HEK293 (cell line): ENCODE measurements around the gene CAPN7.
A peak's percentile ranks its signal among the peaks of the same experiment; 100 is the strongest.

ENCODE experiments used
- GLI4 ChIP-seq: fragments of 450-650 bp; formaldehyde crosslinking; IDR thresholded peaks from 2 replicates; pipeline ENCODE4 v1.5.1; 2016; ENCODE audit warnings: missing biosample characterization, missing genetic modification characterization
- INSM2 ChIP-seq: fragments of 450-650 bp; formaldehyde crosslinking; IDR thresholded peaks from 2 replicates; pipeline ENCODE4 v1.5.1; 2016; ENCODE audit warnings: missing biosample characterization, missing genetic modification characterization
- MEIS1 ChIP-seq: sonication (generic); formaldehyde crosslinking; IDR thresholded peaks from 2 replicates; pipeline ENCODE4 v1.8.1; 2022; ENCODE audit warnings: missing genetic modification reagents, mild to moderate bottlenecking, borderline replicate concordance
- PRDM2 ChIP-seq: fragments of 450-650 bp; formaldehyde crosslinking; IDR thresholded peaks from 2 replicates; pipeline ENCODE4 v1.5.1; 2016; ENCODE audit warnings: missing biosample characterization, missing genetic modification characterization, borderline replicate concordance
- RBAK ChIP-seq: fragments of 450-650 bp; formaldehyde crosslinking; IDR thresholded peaks from 2 replicates; pipeline ENCODE4 v1.5.1; 2016; ENCODE audit warnings: missing biosample characterization, missing genetic modification characterization
- SCRT1 ChIP-seq: fragments of 450-650 bp; formaldehyde crosslinking; IDR thresholded peaks from 2 replicates; pipeline ENCODE4 v1.5.1; 2016; ENCODE audit warnings: missing biosample characterization, missing genetic modification characterization, borderline replicate concordance
- WT1 ChIP-seq: fragments of 450-650 bp; formaldehyde crosslinking; IDR thresholded peaks from 2 replicates; pipeline ENCODE4 v1.5.1; 2016; ENCODE audit warnings: missing biosample characterization, missing genetic modification characterization
- ZBTB10 ChIP-seq: fragments of 450-650 bp; formaldehyde crosslinking; IDR thresholded peaks from 2 replicates; pipeline ENCODE4 v1.5.1; 2016; ENCODE audit warnings: missing biosample characterization, missing genetic modification characterization
- ZBTB17 ChIP-seq: fragments of 450-650 bp; formaldehyde crosslinking; IDR thresholded peaks from 2 replicates; pipeline ENCODE4 v1.5.1; 2016; ENCODE audit warnings: missing biosample characterization, missing genetic modification characterization
- ZBTB6 ChIP-seq: fragments of 450-650 bp; formaldehyde crosslinking; IDR thresholded peaks from 2 replicates; pipeline ENCODE4 v1.5.1; 2017; ENCODE audit warnings: missing biosample characterization, missing genetic modification characterization
- ZEB2 ChIP-seq: fragments of 450-650 bp; formaldehyde crosslinking; IDR thresholded peaks from 2 replicates; pipeline ENCODE4 v1.5.1; 2016; ENCODE audit warnings: missing biosample characterization, missing genetic modification characterization
- ZNF114 ChIP-seq: fragments of 450-650 bp; formaldehyde crosslinking; IDR thresholded peaks from 2 replicates; pipeline ENCODE4 v1.5.0; 2017; ENCODE audit warnings: missing biosample characterization, missing genetic modification characterization
- ZNF266 ChIP-seq: fragments of 450-650 bp; formaldehyde crosslinking; IDR thresholded peaks from 2 replicates; pipeline ENCODE4 v1.5.1; 2016; ENCODE audit warnings: missing biosample characterization, missing genetic modification characterization, low read depth
- ZNF350 ChIP-seq: fragments of 450-650 bp; formaldehyde crosslinking; IDR thresholded peaks from 2 replicates; pipeline ENCODE4 v1.5.0; 2017; ENCODE audit warnings: missing biosample characterization, mild to moderate bottlenecking, missing genetic modification characterization
- ZNF354C ChIP-seq: fragments of 450-650 bp; formaldehyde crosslinking; IDR thresholded peaks from 2 replicates; pipeline ENCODE4 v1.5.1; 2016; ENCODE audit warnings: missing biosample characterization, missing genetic modification characterization, low read depth, borderline replicate concordance
- ZNF37A ChIP-seq: fragments of 450-650 bp; IDR thresholded peaks from 2 replicates; pipeline ENCODE4 v1.5.1; 2018; ENCODE audit warnings: missing biosample characterization, missing genetic modification characterization
- ZNF391 ChIP-seq: fragments of 450-650 bp; formaldehyde crosslinking; IDR thresholded peaks from 2 replicates; pipeline ENCODE4 v1.5.1; 2016; ENCODE audit warnings: low read depth, missing biosample characterization, missing genetic modification characterization, borderline replicate concordance
- ZNF416 ChIP-seq: fragments of 450-650 bp; formaldehyde crosslinking; IDR thresholded peaks from 2 replicates; pipeline ENCODE4 v1.5.1; 2016; ENCODE audit warnings: missing biosample characterization, missing genetic modification characterization
- ZNF426 ChIP-seq: fragments of 450-650 bp; formaldehyde crosslinking; IDR thresholded peaks from 2 replicates; pipeline ENCODE4 v1.5.1; 2017; ENCODE audit warnings: missing biosample characterization, missing genetic modification characterization, mild to moderate bottlenecking, inconsistent platforms, moderate library complexity
- ZNF560 ChIP-seq: fragments of 450-650 bp; formaldehyde crosslinking; IDR thresholded peaks from 2 replicates; pipeline ENCODE4 v1.5.1; 2017; ENCODE audit warnings: missing biosample characterization, missing genetic modification characterization, borderline replicate concordance
- ZNF580 ChIP-seq: fragments of 450-650 bp; formaldehyde crosslinking; IDR thresholded peaks from 2 replicates; pipeline ENCODE4 v1.5.1; 2016; ENCODE audit warnings: missing biosample characterization, missing genetic modification characterization
- ZNF585B ChIP-seq: fragments of 450-650 bp; formaldehyde crosslinking; IDR thresholded peaks from 2 replicates; pipeline ENCODE4 v1.5.1; 2016; ENCODE audit warnings: missing biosample characterization, missing genetic modification characterization
- ZNF639 ChIP-seq: fragments of 450-650 bp; formaldehyde crosslinking; IDR thresholded peaks from 2 replicates; pipeline ENCODE4 v1.5.1; 2016; ENCODE audit warnings: missing biosample characterization, missing genetic modification characterization
- ZNF660 ChIP-seq: fragments of 450-650 bp; IDR thresholded peaks from 2 replicates; pipeline ENCODE4 v1.5.1; 2018; ENCODE audit warnings: missing biosample characterization, mild to moderate bottlenecking, missing genetic modification characterization
- ZNF664 ChIP-seq: fragments of 450-650 bp; formaldehyde crosslinking; IDR thresholded peaks from 2 replicates; pipeline ENCODE4 v1.5.1; 2016; ENCODE audit warnings: missing biosample characterization, missing genetic modification characterization
- ZSCAN23 ChIP-seq: fragments of 450-650 bp; formaldehyde crosslinking; IDR thresholded peaks from 2 replicates; pipeline ENCODE4 v1.5.1; 2016; ENCODE audit warnings: missing biosample characterization, missing genetic modification characterization

Gene CAPN7

GRCh38 chr3:15206662-15207576, 873 bp downstream of the CAPN7 start (continued):
- TF ChIP-seq ZBTB17, result peak; percentile 20
- no peak for TF ChIP-seq ZNF350
- peak; percentile 71; the same call in 1 of the 2 replicates for TF ChIP-seq ZNF664 (tag by site-specific recombination)
- no peak for TF ChIP-seq INSM2 (tag by site-specific recombination)
- TF ChIP-seq RBAK (tag by site-specific recombination), result no peak
- TF ChIP-seq ZNF416 (tag by site-specific recombination), result no peak
- TF ChIP-seq ZNF391, result no peak
- TF ChIP-seq ZNF426 (tag by site-specific recombination), result no peak
- TF ChIP-seq ZBTB10 (tag by site-specific recombination), result no peak
- TF ChIP-seq ZNF585B (tag by site-specific recombination), result no peak
- TF ChIP-seq PRDM2 (tag by site-specific recombination), result no peak
- no peak for TF ChIP-seq ZNF37A (tag by site-specific recombination)
- peak; percentile 99 for TF ChIP-seq SCRT1 (tag by site-specific recombination)
- TF ChIP-seq ZNF560, result no peak
- TF ChIP-seq ZSCAN23 (tag by site-specific recombination), result no peak
- TF ChIP-seq ZNF354C (tag by site-specific recombination), result no peak
- TF ChIP-seq ZNF266 (tag by site-specific recombination), result no peak
- TF ChIP-seq GLI4 (tag by site-specific recombination), result no peak
- no peak for TF ChIP-seq ZBTB6 (tag by site-specific recombination)
- TF ChIP-seq MEIS1 (CRISPR knock-in tag), result no peak
- TF ChIP-seq WT1 (tag by site-specific recombination), result no peak
- no peak for TF ChIP-seq ZNF580 (tag by site-specific recombination)
- TF ChIP-seq ZNF660 (tag by site-specific recombination), result 0 out of 2 replicates have a peak, but pooled peaks have one; percentile 2
- 0 out of 2 replicates have a peak, but pooled peaks have one; percentile 48 for TF ChIP-seq ZEB2
- TF ChIP-seq ZNF639 (tag by site-specific recombination), result no peak
- TF ChIP-seq ZNF114, result no peak
